Endothelial cell (in vitro differentiated cells): ENCODE results near the gene GGA2. TPM values are rescaled to one million over a fixed set of nuclear protein-coding genes. Genes with fewer than 3 reads are reported as not detected.

Experiments used
- DNase-seq: peaks from one replicate; pipeline ENCODE4 v3.0.0; 2021; ENCODE audit warnings: low spot score
- H3K27ac Mint-ChIP-seq: one replicate; pipeline ENCODE4 v1.8.0; 2021; ENCODE audit warnings: mixed read lengths, inconsistent platforms; ENCODE audit not compliant: unreplicated experiment
- H3K27me3 Mint-ChIP-seq: one replicate; pipeline ENCODE4 v1.8.0; 2021; ENCODE audit warnings: mild to moderate bottlenecking, moderate library complexity, mixed read lengths, inconsistent platforms; ENCODE audit not compliant: unreplicated experiment
- H3K36me3 Mint-ChIP-seq: one replicate; pipeline ENCODE4 v1.8.0; 2021; ENCODE audit warnings: mild to moderate bottlenecking, low read depth, mixed read lengths, inconsistent platforms; ENCODE audit not compliant: unreplicated experiment
- H3K4me1 Mint-ChIP-seq: one replicate; pipeline ENCODE4 v1.8.0; 2021; ENCODE audit warnings: mild to moderate bottlenecking, mixed read lengths, inconsistent platforms; ENCODE audit not compliant: unreplicated experiment
- H3K4me3 Mint-ChIP-seq: one replicate; pipeline ENCODE4 v1.8.0; 2021; ENCODE audit warnings: mild to moderate bottlenecking, mixed read lengths, inconsistent platforms; ENCODE audit not compliant: unreplicated experiment
- H3K9me3 Mint-ChIP-seq: one replicate; pipeline ENCODE4 v1.8.0; 2021; ENCODE audit warnings: mixed read lengths, inconsistent platforms; ENCODE audit not compliant: unreplicated experiment
- total RNA-seq: library from RNA; stranded (reverse); fragmentation: NEBNext Ultra II Directional; extraction: Animal tissue kit (Norgen Biotek cat#: 25700); gene quantifications from one replicate; pipeline ENCODE4 v1.2.1, GENCODE V29; 2021; ENCODE audit not compliant: unreplicated experiment
- TF ChIP-seq, protein P1 (sequence below): fragments of 200-600 bp; sonication (generic); IDR thresholded peaks from one replicate; pipeline ENCODE4 v1.5.0; 2021; ENCODE audit warnings: antibody characterized with exemption; ENCODE audit not compliant: unreplicated experiment

The GGA2 gene
- total RNA-seq, 1 donor from 2014 or later, result 65.1 TPM

DNA sequence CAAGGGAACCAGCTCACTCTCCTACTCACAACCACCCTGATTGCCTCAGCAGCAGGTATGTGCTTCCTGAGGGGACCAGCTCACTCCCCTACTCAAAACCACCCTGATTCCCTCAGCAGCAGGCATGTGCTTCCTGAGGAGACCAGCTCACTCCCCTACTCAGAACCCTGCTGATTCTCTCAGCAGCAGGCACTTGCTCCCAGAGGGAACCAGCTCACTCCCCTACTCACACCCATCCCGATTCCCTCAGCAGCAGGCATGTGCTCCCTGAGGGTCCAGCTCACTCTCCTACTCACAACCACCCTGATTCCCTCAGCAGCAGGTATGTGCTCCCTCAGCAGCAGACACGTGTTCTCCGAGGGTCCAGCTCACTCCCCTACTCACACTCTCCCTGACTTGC lies 31.2 kb downstream of the GGA2 start:
- no peak overlapping the region for H3K27ac Mint-ChIP-seq
- no peaks in the 10 kb centered on the region for H3K4me1 Mint-ChIP-seq
- H3K36me3 Mint-ChIP-seq, result peaks cover 33% of the 10 kb centered on the region
- peak overlapping the region; percentile 43 for H3K4me3 Mint-ChIP-seq
- TF ChIP-seq, protein P1, sequence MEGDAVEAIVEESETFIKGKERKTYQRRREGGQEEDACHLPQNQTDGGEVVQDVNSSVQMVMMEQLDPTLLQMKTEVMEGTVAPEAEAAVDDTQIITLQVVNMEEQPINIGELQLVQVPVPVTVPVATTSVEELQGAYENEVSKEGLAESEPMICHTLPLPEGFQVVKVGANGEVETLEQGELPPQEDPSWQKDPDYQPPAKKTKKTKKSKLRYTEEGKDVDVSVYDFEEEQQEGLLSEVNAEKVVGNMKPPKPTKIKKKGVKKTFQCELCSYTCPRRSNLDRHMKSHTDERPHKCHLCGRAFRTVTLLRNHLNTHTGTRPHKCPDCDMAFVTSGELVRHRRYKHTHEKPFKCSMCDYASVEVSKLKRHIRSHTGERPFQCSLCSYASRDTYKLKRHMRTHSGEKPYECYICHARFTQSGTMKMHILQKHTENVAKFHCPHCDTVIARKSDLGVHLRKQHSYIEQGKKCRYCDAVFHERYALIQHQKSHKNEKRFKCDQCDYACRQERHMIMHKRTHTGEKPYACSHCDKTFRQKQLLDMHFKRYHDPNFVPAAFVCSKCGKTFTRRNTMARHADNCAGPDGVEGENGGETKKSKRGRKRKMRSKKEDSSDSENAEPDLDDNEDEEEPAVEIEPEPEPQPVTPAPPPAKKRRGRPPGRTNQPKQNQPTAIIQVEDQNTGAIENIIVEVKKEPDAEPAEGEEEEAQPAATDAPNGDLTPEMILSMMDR, result no peak
- no peaks in the 10 kb centered on the region for H3K9me3 Mint-ChIP-seq
- DNase-seq, result no peak
- peaks cover 9% of the 10 kb centered on the region for H3K27me3 Mint-ChIP-seq

DNA sequence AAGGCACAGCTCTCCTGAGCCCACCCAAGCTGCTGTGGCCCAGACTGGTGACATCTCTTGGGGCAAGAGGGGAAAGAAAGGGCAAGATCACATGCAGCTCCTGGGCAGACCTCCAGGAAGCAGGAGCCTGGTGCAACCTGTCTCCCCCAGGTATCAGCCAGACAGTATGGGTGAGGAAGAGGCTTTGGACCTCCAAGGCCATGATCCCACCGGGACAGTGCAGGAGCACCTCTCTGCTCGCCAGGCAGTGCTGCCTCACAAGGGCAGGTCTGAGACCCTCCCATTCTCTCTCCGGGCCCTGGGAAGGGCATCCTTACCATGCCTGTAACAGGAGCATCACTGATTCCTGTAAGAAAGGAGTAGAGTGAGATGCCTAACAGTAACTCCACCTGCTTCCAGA lies 31.7 kb downstream of the GGA2 start:
- TF ChIP-seq, protein P1, result no peak

DNA sequence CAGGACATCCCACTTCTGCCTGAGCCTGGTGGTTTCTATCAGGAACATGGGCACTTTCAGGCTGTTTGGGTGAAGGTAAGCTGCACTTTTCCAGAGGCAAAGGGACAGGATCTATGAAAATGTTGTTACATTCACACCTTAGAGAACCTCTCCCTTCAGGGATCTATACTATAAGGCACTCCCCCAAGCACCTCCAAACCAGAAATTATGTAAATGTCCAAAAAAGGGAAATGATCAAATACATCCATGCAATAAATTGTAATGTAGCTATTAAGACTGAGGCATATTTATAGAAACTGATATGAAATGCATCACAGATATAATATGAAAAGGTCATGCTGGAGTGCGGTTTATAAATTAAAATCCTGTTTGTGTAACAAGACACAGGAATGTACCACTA lies 34.0 kb downstream of the GGA2 start:
- no peaks in the 10 kb centered on the region for H3K9me3 Mint-ChIP-seq
- TF ChIP-seq, protein P1, result no peak
- H3K27me3 Mint-ChIP-seq, result peaks cover 6% of the 10 kb centered on the region
- H3K4me1 Mint-ChIP-seq, result no peaks in the 10 kb centered on the region
- H3K4me3 Mint-ChIP-seq, result no peak overlapping the region
- H3K36me3 Mint-ChIP-seq, result peaks cover 22% of the 10 kb centered on the region
- no peak for DNase-seq
- no peak overlapping the region for H3K27ac Mint-ChIP-seq

More for the DNA sequence above, 31.7 kb downstream of the GGA2 start:
- Mint-ChIP-seq H3K36me3 (peaks cover 33% of the 10 kb centered on the region), H3K4me1 (no peaks in the 10 kb centered on the region), H3K27me3 (peaks cover 9% of the 10 kb centered on the region), H3K27ac (peak overlapping the region; percentile 13), H3K4me3 (no peak overlapping the region), H3K9me3 (no peaks in the 10 kb centered on the region)
- DNase-seq, result no peak

DNA sequence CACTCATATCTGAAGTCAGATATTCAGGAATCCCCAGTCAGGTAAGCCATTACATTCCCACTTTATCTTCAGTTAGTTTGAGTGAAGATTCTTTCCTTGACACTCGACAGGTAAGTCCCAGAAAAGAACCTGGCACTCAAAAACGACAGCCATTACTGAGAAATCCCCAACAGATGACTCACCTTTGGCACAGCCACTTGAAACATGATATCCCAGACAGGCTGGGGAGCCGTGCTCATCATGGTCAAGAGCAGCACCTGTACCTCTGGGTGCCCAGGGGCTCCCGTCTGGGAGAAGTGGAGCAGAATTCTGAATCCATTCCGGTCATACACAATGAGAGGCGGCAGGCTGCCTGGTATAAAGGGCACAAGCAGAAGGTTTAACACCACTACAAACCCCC lies 40.5 kb downstream of the GGA2 start:
- Mint-ChIP-seq H3K27me3 (no peaks in the 10 kb centered on the region), H3K4me1 (no peaks in the 10 kb centered on the region), H3K36me3 (peaks cover 27% of the 10 kb centered on the region), H3K27ac (no peak overlapping the region), H3K4me3 (no peak overlapping the region), H3K9me3 (no peaks in the 10 kb centered on the region)
- DNase-seq, result no peak
- TF ChIP-seq, protein P1, result no peak

DNA sequence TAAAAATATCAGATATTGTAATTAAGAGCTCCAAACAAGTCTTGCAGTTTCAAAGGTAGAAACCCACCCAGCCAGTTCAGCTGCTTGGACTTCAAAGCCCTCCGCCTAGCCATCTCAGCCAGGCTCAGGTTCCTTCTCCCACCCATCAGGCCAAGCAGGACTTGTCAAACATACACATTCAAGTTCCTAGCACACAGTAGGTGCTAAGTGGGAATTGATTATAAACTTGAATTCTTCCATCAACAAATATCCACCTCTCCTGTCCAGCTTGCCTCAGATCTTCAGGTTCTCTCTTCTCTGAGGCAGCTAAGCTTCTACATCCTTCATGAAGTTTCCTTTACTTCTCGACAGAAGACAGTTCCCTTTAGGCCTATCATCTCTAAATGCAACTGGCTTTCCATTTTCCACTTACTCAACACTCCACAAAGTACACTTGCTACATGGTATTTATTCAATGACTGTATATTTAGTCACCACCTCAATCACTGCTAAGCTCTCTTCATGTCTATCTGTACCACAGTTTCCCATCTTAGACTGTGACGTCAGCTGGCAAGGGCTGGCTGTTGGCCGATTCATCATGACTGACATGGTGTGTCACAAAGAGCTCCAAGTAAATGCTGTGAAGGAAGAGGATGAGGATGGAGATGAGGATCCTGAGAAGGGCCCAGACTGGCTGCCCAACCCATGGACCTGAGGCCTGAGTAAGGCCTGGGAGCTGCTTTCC lies 44.0 kb downstream of the GGA2 start:
- H3K27ac Mint-ChIP-seq, result no peak overlapping the region
- H3K36me3 Mint-ChIP-seq, result peaks cover 30% of the 10 kb centered on the region
- no peak for DNase-seq
- TF ChIP-seq, protein P1, result no peak
- H3K27me3 Mint-ChIP-seq, result no peaks in the 10 kb centered on the region
- no peaks in the 10 kb centered on the region for H3K9me3 Mint-ChIP-seq
- H3K4me1 Mint-ChIP-seq, result no peaks in the 10 kb centered on the region
- no peak overlapping the region for H3K4me3 Mint-ChIP-seq
